Heart left ventricle (tissue), 13 donors: ENCODE results near the gene BEND2.

Experiments
- CTCF ChIP-seq, 12 donors: fragments of 200-600 bp; sonication (generic) in 4 of 12; IDR thresholded peaks; one replicate each; pipeline versions ENCODE4 v1.5.0 to v1.8.0; 2018 to 2022; ENCODE audit warnings: antibody characterized with exemption in 12 of 12, mild to moderate bottlenecking in 5 of 12
- POLR2A ChIP-seq, 2 donors: fragments of 450-650 bp; IDR thresholded peaks; one replicate each; pipeline ENCODE4 v1.6.1; 2017; ENCODE audit warnings: antibody characterized with exemption in 2 of 2, mild to moderate bottlenecking in 2 of 2, moderate library complexity in 2 of 2
- donor health status: ischemic (EF 13 %, LVEDD 7.1; RV severe dilation, severe dysfunction).
- donor health status: DM: no; HTN: yes; CAD: no.
- donor health status: DM: no; HTN: no; CAD: no.
- donor health status: ischemic (EF 25% LVEDD 6.9; RV normal size, moderate dysfunction).
- donor health status: ischemic (EF 25% LVEDD 5.7; RV mildly dilated, moderate dysfunction).
- donor health status: ischemic (EF 35%, LVEDD 5.7; RV mildly dilated, moderate dysfunction).
- donor health status: nonischemic (EF 11% LVEDD 7.7; RV severe dilation, severe dysfunction).
- donor health status: DM: yes; HTN: yes; CAD: no.
- donor health status: PGD.
- donor health status: ischemic (EF 29% LVEDD 5.4; RV normal size, mild dysfunction).
- donor health status: nonischemic (EF 23%, LVEDD 6.1; RV moderate dilation, normal function).

- TF ChIP-seq POLR2A (IDR thresholded peaks at IDR 0.05) (no peak), CTCF (IDR thresholded peaks at IDR 0.05) (no peak)
These were observed 45.7 kb downstream of the BEND2 start for GRCh38 chrX:18174971-18175370.
